AG09319 (cell line): Measurements from ENCODE around the gene DENND1C.

Experiments used
- DNase-seq: peaks from one replicate; pipeline ENCODE4 v3.0.0-alpha.2; 2010; ENCODE audit warnings: low read depth; ENCODE audit errors: extremely low read depth
- CTCF ChIP-seq: IDR thresholded peaks from 2 replicates; pipeline ENCODE4 v1.5.1; 2011; ENCODE audit warnings: low read depth, mild to moderate bottlenecking, inconsistent platforms, low read length, moderate library complexity

Gene DENND1C

GRCh38 chr19:6491802-6492592 lies 10.4 kb upstream of the DENND1C start:
- TF ChIP-seq CTCF = no peak
- no peak for DNase-seq

- no peak for TF ChIP-seq CTCF
These were observed 8.5 kb upstream of the DENND1C start for GRCh38 chr19:6490134-6490533.

GRCh38 chr19:6489278-6490061 lies 7.9 kb upstream of the DENND1C start:
- no peak for DNase-seq
- TF ChIP-seq CTCF = no peak

More at GRCh38 chr19:6490134-6490533, 8.5 kb upstream of the DENND1C start:
- no peak for DNase-seq

- no peak for TF ChIP-seq CTCF
- DNase-seq = no peak
These were observed 3.2 kb upstream of the DENND1C start for GRCh38 chr19:6484831-6485230.

- no peak for TF ChIP-seq CTCF
- DNase-seq = no peak
These were observed 2.6 kb upstream of the DENND1C start for GRCh38 chr19:6484230-6484629.

GRCh38 chr19:6483235-6483634 lies 1.6 kb upstream of the DENND1C start:
- TF ChIP-seq CTCF = no peak
- no peak for DNase-seq

- no peak for TF ChIP-seq CTCF
- no peak for DNase-seq
These were observed 728 bp upstream of the DENND1C start for GRCh38 chr19:6482343-6482686.
